Right kidney (tissue), 1 donor: ENCODE measurements around the gene TCTA.

Source experiments
- DNase-seq: peaks from one replicate; pipeline ENCODE4 v3.0.0-alpha.2; 2016

TCTA gene

DNA sequence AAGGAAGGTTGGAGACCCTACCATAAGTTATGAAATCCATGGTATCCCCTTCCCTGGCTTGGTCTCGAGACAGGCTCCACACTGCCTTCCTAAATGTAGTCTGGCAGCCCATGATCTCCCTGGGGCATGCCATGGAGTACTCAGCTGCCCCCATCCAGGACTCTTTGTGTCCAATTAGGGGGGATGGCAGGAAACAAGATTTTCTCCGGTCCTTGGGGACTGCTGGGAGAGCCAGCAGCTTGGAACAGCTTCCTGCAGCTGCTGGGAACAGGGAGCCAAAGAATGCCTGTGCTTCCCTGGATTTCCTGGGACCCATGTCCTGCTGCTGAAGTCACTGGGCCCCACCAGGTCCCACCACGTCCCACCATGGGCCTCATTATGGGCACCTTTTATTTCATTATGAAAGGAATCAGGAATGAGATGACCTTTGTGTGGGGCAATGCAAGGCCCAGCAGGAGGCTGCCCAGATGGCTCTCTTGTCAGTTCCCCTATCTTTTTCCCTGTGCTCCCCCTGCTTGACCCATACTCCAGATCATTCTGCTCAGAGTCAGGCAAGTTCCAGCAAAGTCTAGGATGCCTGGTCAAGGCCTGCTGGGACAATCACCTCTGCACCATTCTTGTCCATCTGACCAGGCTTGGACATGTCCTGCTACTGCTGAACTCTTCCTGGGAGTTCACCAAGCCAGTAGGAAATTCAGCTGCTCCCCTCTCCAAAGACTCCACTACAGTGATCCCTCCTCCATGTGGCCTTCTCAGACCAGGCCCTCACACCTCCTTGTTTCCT is 42.9 kb downstream of the TCTA start:
- peak; percentile 24 for DNase-seq

DNA sequence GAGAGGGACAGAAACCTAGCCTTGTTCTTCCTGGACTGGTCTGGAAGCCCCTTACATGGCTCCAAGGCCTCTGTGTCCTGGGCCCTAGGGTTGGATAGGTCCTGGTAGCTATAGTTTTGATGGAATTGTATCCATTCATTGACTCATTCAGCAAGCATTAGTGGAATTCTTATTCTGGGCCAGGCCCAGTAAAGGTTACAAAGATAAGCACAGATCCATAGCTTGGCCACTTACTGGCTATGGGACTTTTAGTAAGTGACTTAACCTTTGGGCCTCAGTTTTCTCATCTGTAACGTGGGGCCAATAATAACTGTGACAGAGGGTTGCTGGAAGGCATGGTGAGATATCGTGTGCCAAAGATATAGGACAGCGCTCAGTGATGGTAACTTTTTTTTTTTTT is 44.2 kb downstream of the TCTA start:
- DNase-seq = no peak

DNA sequence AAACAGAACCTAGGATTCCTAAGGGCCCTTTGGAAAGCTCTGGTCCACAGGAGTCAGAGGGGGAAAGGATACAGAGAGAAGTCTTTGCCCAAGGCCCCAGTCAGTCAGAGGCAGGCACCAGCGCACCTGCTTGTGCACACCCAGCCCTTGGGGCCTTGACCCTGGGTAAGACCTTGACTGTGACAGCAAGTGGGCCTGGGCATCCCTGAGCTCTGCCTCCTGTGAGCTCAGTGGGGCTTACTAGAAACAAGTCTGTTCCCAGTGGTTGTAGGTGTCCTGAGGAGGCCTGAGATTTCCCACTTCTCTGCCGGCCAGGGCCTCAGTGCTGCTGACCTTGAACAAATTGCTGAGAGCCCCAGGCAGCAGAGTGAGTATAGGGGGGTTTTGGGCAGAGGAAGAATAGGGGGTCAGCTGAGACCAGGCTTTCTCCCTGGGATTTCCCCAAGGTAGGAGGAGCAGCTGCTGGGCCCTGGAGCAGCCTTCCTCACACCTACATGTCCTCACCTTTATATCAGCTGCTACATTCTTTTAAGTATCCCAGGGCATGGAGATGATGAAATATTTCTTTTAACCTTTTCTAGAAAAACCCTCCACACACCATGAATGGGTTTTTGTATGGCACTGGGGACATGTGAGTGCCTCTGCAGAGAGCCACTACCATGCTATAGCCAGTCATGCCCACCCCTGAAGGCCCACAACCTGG is 48.1 kb downstream of the TCTA start:
- peak; percentile 27 for DNase-seq

DNA sequence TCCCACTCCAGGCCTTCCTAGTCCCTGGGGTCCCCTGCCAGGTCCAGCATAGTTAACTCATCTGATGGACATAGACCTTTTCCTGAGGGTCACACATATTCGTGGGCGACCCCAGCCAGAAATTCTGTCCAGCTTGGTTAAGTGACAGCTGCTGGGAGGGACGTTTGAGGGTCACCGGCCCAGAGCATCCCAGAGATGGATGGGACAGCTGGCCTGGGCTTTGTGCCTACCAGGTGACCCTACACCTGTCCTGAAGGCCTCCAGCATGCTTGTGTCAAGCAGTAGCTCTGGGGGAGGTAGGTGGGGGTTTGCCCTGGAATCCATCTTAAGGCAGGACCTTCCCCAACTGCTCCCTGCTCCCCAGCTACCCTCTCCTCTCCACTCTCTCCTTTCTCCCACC is 48.7 kb downstream of the TCTA start:
- no peak for DNase-seq

DNA sequence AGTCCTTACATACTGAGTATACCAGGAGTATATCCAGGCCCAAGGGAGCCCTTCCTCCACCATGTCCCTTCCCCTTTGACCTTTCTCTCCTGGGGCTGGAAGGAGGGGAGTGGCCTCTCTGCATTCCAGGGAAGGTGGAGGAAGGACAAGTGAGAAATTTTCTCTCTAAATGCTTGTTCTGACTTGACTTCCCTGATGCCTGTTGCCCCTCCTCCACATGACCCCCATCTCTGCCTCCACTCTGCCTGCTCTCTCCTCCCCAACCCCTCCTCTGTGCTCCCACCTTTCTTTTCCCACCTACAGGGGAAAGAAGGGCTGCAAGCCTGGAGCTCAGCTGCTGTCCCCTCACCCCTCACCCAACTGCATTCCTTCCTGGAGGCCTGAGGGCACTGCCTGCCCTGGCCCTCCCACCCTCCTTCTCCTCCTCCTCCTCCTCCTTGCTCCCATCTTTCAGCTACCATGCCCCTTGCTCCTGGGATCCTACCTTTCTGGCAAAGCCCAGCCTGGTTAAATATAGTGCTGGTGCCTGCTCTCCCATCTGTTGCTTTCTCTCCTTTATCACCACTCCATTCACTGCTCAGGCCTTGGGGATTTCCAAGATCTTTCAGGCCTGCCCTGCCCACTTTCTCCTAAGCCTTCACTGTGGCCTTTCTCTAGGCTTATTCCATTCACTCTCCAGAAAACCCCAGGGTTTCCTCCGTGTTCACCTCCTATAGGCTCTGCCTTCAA is 49.4 kb downstream of the TCTA start:
- peak; percentile 45 for DNase-seq

DNA sequence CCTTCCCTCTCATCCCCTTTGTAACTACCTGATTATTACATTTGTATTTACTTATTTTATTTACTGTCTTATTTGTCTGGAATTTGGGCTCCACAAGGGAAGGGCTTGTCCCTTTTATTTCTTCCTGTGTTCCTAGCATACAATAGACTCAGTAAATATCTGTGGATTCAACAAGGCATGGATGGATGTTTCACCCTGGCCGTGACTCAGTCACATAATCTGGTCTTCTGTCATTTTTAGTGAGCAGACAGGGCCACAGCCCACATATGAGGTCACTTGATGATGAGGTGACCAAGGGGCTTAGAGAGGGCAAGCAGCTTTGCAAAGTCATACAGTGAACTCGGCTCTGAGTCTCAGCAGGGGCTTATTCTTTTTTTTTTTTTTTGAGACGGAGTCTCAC is 50.0 kb downstream of the TCTA start:
- peak; percentile 25 for DNase-seq

DNA sequence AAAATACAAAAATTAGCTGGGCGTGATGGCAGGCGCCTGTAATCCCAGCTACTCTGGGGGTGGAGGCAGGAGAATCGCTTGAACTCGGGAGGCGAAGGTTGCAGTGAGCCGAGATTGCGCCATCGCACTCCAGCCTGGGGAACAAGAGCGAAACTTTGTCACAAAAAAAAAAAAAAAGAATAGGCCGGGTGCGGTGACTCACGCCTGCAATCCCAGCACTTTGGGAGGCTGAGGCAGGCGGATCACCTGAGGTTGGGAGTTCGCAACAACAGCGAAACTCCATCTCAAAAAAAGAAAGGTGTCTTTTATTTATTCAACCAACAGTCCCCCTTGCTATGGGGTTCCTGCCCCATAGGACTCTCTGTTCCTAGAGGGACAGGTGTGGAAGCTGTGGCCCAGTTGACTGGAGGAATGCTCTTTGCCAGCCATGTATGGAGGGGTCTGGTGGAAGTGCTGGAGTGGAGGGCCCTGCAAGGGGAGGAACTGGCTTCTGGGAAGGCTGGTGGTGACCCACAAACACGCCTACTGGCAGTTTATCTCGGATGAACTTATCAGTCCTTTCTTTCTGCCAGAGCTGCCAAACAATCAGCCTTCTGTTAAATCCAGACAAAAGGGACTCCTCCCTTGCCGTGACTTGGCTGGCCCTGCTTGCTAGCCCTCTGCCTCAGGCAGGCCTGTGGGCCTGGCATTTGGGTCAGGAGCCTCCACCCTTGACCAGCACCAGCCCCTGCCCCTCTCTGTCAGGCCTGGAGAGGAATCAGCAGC is 53.2 kb downstream of the TCTA start:
- DNase-seq = no peak
